Gastroesophageal sphincter (tissue), 3 donors: Measurements from ENCODE around the gene SIPA1.

Source experiments
- CTCF ChIP-seq, 4 experiments: fragments of 200-600 bp in 2 of 4; fragments of 450-650 bp in 2 of 4; sonication (generic) in 1 of 4; IDR thresholded peaks; one replicate each; pipeline ENCODE4 v1.5.1; 2017 to 2019; ENCODE audit warnings: antibody characterized with exemption in 4 of 4, mild to moderate bottlenecking in 2 of 4, moderate library complexity in 2 of 4
- EP300 ChIP-seq: sonication (generic); formaldehyde crosslinking; IDR thresholded peaks from one replicate; pipeline ENCODE4 v1.6.1; 2017; ENCODE audit warnings: antibody characterized with exemption, mild to moderate bottlenecking

DNA sequence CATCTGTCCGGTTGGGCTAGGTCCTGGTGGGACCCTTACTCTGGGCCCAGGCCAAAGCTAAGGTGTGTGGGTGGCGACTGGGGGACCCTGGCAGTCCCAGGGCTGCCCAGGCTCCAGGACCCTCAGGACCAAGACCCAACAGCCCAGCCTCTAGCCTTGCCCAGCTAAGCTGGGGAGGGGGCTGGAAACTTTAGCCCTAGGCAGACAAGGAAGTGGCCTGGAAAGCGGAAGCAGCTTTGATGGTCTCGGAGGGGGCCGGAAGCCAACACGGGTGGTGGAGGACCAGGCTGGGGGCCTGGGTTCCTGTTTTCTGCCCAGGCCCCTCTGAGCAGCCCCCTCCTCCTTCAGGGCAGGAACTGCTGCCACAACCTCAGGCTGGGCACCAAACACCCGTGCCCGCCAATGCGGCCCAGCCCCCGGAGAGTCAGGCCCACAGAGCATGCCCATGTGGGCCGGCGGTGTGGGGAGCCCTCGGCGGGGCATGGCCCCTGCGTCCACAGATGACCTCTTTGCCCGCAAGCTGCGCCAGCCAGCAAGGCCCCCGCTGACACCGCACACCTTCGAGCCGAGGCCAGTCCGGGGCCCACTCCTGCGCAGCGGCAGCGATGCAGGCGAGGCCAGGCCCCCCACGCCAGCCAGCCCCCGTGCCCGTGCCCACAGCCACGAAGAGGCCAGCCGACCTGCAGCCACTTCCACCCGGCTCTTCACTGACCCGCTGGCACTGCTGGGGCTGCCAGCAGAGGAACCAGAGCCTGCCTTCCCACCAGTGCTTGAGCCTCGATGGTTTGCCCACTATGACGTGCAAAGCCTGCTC, 2.8 kb downstream of the SIPA1 start:
- TF ChIP-seq CTCF (IDR thresholded peaks at IDR 0.05), result no peak
- no peak for TF ChIP-seq EP300
